ENCODE results near the gene RP9.
A peak's percentile ranks its signal among the peaks of the same experiment; 100 is the strongest.

The RP9 gene

GRCh38 chr7:33108554-33109004 is 625 bp downstream of the RP9 start:
- Histone ChIP-seq H3K27ac (ENCODE audit: extremely low read depth, low read depth, low read length) (peak overlapping the region; percentile 91), H3K36me3 (ENCODE audit: control insufficient read depth in 2 of 2, insufficient read depth in 1 of 2, low read length in 2 of 2) (peaks cover under 1 to 4% of the 10 kb centered on the region in 2 experiments; a peak in 2 of 3 replicates), H3K4me1 (ENCODE audit: control insufficient read depth, insufficient read depth, low read length) (peaks cover 10% of the 10 kb centered on the region), H3K4me3 (ENCODE audit: low read depth, low read length) (peak overlapping the region; percentile 93), H3K9me3 (ENCODE audit: control insufficient read depth, insufficient read depth, low read depth, low read length) (no peaks in the 10 kb centered on the region)
- ChIA-PET CTCF (interaction anchor here (0.6 to 3.7 kb wide), 24 partner anchors 8 to 620 kb away, joined by 3 to 22 read pairs (median 3); partner anchors contain the start of gene NT5C3A), POLR2A (interaction anchor here (1.0 to 2.5 kb wide), 4 partner anchors 8 to 618 kb away, joined by 3 to 17 read pairs (median 4); partner anchors contain the start of genes BBS9, LSM5 and NT5C3A)
- TF ChIP-seq ZNF514 (tag by site-specific recombination; IDR thresholded peaks at IDR 0.05) (no peak), IKZF3 (tag by site-specific recombination; IDR thresholded peaks at IDR 0.05) (0 out of 2 replicates have a peak, but pooled peaks have one; percentile 28), KLF9 (tag by site-specific recombination; IDR thresholded peaks at IDR 0.05; ENCODE audit: low read depth) (peak; percentile 54), PRDM10 (tag by site-specific recombination; IDR thresholded peaks at IDR 0.05) (peak; percentile 80), ZNF48 (tag by site-specific recombination; IDR thresholded peaks at IDR 0.05) (no peak), TSHZ1 (tag by site-specific recombination; IDR thresholded peaks at IDR 0.05; ENCODE audit: borderline replicate concordance) (no peak), ZNF341 (tag by site-specific recombination; IDR thresholded peaks at IDR 0.05; ENCODE audit: low read depth) (peak; percentile 51), ZIC2 (tag by site-specific recombination; IDR thresholded peaks at IDR 0.05) (peak; percentile 25; the same call in 1 of the 2 replicates), ZNF610 (tag by site-specific recombination; IDR thresholded peaks at IDR 0.05; ENCODE audit: borderline replicate concordance) (no peak), GLIS2 (tag by site-specific recombination; IDR thresholded peaks at IDR 0.05) (0 out of 2 replicates have a peak, but pooled peaks have one; percentile 23), KLF1 (tag by site-specific recombination; IDR thresholded peaks at IDR 0.05) (peak; percentile 14; the same call in 1 of the 2 replicates), GLIS1 (tag by site-specific recombination; IDR thresholded peaks at IDR 0.05) (0 out of 2 replicates have a peak, but pooled peaks have one; percentile 10), ZNF335 (tag by site-specific recombination; conservative IDR thresholded peaks at IDR 0.05) (peak; percentile 75), ZBTB8A (tag by site-specific recombination; IDR thresholded peaks at IDR 0.05) (peak; percentile 36; the same call in 1 of the 2 replicates), ZNF600 (tag by site-specific recombination; IDR thresholded peaks at IDR 0.05) (no peak), ZBTB20 (tag by site-specific recombination; IDR thresholded peaks at IDR 0.05) (peak; percentile 44; the same call in 1 of the 2 replicates), SP3 (tag by site-specific recombination; IDR thresholded peaks at IDR 0.05) (0 out of 2 replicates have a peak, but pooled peaks have one; percentile 21), SP2 (tag by site-specific recombination; IDR thresholded peaks at IDR 0.05) (peak; percentile 27; the same call in 1 of the 2 replicates), MEIS1 (CRISPR knock-in tag; IDR thresholded peaks at IDR 0.05; ENCODE audit: borderline replicate concordance) (no peak), GLI2 (tag by site-specific recombination; IDR thresholded peaks at IDR 0.05; ENCODE audit: borderline replicate concordance, low read depth) (no peak)

All from HEK293 (cell line).